Activated B cell treated with CpG ODN at 0.5 μM for 24 hours (primary cell): Measurements from ENCODE around the gene SSTR3. TPM values are rescaled to one million over a fixed set of nuclear protein-coding genes. Genes with fewer than 3 reads are reported as not detected.
A peak's percentile ranks its signal among the peaks of the same experiment; 100 is the strongest.

ENCODE experiments used
- ATAC-seq: fragments of 200-7000 bp; cut with Tn5 transposase; one replicate; pipeline ENCODE4 v1.10.0; 2021; ENCODE audit warnings: low read depth, mild to moderate bottlenecking, moderate library complexity
- CTCF ChIA-PET: fragments of 350-600 bp; sonication (Branson Sonifier 250); formaldehyde crosslinking; loops from one replicate; lab custom pipeline; 2021; ENCODE audit warnings: antibody characterized with exemption; lab: Charles Lee
- POLR2A ChIA-PET: fragments of 350-600 bp; sonication (Branson Sonifier 250); formaldehyde crosslinking; loops from one replicate; lab custom pipeline; 2021; ENCODE audit warnings: antibody characterized with exemption; lab: Charles Lee
- DNase-seq: peaks from one replicate; pipeline ENCODE4 v3.0.0; 2022
- H3K27ac Mint-ChIP-seq: one replicate; pipeline ENCODE4 v1.8.0; 2020; ENCODE audit warnings: mixed read lengths
- H3K27me3 Mint-ChIP-seq: one replicate; pipeline ENCODE4 v1.8.0; 2021; ENCODE audit warnings: mixed read lengths
- H3K36me3 Mint-ChIP-seq: one replicate; pipeline ENCODE4 v1.8.0; 2021; ENCODE audit warnings: low read depth, mixed read lengths
- H3K4me1 Mint-ChIP-seq: one replicate; pipeline ENCODE4 v1.8.0; 2021; ENCODE audit warnings: mixed read lengths
- H3K4me3 Mint-ChIP-seq: one replicate; pipeline ENCODE4 v1.8.0; 2020; ENCODE audit warnings: mild to moderate bottlenecking, mixed read lengths
- H3K9me3 Mint-ChIP-seq: one replicate; pipeline ENCODE4 v1.8.0; 2020; ENCODE audit warnings: mixed read lengths
- intact Hi-C: fragments of 100-400 bp; cut with micrococcal nuclease; formaldehyde crosslinking; loops from one replicate; pipeline ENCODE4 v1.15.1; 2024
- total RNA-seq: library from RNA; stranded (reverse); gene quantifications from 2 replicates; pipeline ENCODE4 v1.2.3, GENCODE V29; 2022
- TF ChIP-seq, protein P1 (sequence below): fragments of 200-600 bp; IDR thresholded peaks from one replicate; pipeline ENCODE4 v1.8.0; 2022; ENCODE audit warnings: antibody characterized with exemption, mild to moderate bottlenecking

Gene SSTR3
- total RNA-seq, 1 donor from 2014 or later, result 1.8 TPM

DNA sequence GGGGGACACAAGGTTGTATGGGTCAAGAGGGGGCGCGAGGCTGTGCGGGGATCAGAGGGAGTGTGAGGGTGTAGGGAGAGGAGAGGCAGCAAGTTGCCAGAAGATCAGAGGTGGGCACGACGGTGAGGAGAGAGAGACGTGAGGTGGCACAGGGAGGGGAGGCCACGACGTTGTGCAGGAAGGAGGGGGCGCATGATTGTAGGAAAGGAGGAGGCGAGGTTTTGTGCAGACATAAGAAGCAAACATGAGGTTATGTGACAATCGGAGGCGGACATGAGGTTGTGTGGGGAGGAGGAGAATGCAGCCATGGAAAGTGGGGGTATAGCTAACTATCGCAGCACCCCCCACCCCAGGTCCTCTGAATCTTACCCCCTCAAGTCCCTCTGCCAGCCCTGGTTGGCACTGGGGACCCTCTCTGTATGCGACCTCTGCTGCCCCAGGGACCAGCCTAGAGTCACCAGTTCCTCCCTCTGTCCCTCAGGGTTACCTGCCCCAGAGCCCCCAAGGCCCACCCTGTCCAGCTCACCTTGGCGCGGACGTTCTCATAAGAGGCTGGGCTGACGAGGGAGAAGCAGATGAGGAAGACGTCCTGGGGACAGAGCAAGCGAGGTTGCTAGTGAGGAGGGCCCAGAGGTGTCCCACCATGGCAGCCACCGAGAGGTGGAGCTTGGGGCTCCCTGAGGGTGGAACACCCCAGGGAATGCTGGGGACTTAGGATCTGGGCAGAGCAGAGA is 19.3 kb upstream of the SSTR3 start:
- H3K27ac Mint-ChIP-seq, result peak overlapping the region; percentile 99
- DNase-seq, result peak; percentile 18
- no peaks in the 10 kb centered on the region for H3K9me3 Mint-ChIP-seq
- peaks cover 91% of the 10 kb centered on the region for H3K4me1 Mint-ChIP-seq
- TF ChIP-seq, protein P1, sequence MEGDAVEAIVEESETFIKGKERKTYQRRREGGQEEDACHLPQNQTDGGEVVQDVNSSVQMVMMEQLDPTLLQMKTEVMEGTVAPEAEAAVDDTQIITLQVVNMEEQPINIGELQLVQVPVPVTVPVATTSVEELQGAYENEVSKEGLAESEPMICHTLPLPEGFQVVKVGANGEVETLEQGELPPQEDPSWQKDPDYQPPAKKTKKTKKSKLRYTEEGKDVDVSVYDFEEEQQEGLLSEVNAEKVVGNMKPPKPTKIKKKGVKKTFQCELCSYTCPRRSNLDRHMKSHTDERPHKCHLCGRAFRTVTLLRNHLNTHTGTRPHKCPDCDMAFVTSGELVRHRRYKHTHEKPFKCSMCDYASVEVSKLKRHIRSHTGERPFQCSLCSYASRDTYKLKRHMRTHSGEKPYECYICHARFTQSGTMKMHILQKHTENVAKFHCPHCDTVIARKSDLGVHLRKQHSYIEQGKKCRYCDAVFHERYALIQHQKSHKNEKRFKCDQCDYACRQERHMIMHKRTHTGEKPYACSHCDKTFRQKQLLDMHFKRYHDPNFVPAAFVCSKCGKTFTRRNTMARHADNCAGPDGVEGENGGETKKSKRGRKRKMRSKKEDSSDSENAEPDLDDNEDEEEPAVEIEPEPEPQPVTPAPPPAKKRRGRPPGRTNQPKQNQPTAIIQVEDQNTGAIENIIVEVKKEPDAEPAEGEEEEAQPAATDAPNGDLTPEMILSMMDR, result no peak
- CTCF ChIA-PET, result interaction anchor here (3.3 to 4.7 kb wide), 3 partner anchors 11 to 32 kb away, joined by 17 to 56 read pairs (median 46); partner anchors contain the start of gene RAC2
- H3K36me3 Mint-ChIP-seq, result peaks cover 76% of the 10 kb centered on the region
- POLR2A ChIA-PET, result interaction anchor here (0.6 to 7.5 kb wide), 6 partner anchors 9 to 335 kb away, joined by 3 to 301 read pairs (median 12); partner anchors contain the start of gene RAC2
- no peaks in the 10 kb centered on the region for H3K27me3 Mint-ChIP-seq
- intact Hi-C loops, result no loop called here
- ATAC-seq, result no peak
- H3K4me3 Mint-ChIP-seq, result peak overlapping the region; percentile 24

DNA sequence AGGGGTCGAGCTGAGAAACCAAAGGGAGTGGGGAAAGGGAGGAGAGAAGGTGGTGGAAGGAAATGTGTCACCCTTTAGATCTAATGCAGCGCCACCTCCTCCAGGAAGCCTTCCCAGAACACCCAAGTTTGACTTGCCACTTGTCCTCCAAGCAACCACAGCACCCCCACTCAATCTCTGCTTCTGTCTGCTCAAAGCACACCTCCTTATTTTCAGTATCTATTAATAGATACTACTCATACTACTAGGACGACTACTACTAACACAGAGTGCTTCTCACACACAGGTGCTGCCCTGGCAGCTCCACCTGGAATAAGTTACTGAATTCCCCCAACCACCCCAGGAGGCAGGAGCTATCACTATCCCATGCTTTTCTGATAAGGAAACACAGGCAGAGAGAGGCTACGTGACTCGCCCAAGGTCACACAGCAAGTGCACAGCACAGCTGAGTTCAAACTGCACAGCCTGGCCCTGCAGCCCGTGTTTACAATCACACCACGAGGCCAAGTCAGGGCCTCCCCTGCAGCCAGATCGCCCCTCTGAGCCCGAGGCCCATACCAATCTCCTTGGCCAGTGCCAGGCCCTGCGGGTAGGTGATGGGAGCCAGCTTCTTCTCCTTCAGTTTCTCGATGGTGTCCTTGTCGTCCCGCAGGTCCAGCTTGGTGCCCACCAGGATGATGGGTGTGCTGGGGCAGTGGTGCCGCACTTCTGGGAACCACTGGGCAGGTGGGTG is 18.6 kb upstream of the SSTR3 start:
- ATAC-seq, result peak; percentile 10
- ChIA-PET CTCF (interaction anchor here (0.9 to 4.7 kb wide), 4 partner anchors 12 to 36 kb away, joined by 3 to 56 read pairs (median 32); partner anchors contain the start of gene RAC2), POLR2A (interaction anchor here (0.6 to 7.5 kb wide), 14 partner anchors 8 to 428 kb away, joined by 3 to 301 read pairs (median 8); partner anchors contain the start of genes MFNG, PDXP and RAC2)
- no peak for DNase-seq
- Mint-ChIP-seq H3K4me3 (peak overlapping the region; percentile 69), H3K4me1 (peaks cover 91% of the 10 kb centered on the region), H3K36me3 (peaks cover 76% of the 10 kb centered on the region), H3K9me3 (no peaks in the 10 kb centered on the region), H3K27ac (peak overlapping the region; percentile 99), H3K27me3 (no peaks in the 10 kb centered on the region)
- TF ChIP-seq, protein P1, result no peak
- intact Hi-C loops, result loop anchor here (1.0 kb wide), 3 partner anchors 11 to 29 kb away; no protein-coding TSS in a partner anchor

DNA sequence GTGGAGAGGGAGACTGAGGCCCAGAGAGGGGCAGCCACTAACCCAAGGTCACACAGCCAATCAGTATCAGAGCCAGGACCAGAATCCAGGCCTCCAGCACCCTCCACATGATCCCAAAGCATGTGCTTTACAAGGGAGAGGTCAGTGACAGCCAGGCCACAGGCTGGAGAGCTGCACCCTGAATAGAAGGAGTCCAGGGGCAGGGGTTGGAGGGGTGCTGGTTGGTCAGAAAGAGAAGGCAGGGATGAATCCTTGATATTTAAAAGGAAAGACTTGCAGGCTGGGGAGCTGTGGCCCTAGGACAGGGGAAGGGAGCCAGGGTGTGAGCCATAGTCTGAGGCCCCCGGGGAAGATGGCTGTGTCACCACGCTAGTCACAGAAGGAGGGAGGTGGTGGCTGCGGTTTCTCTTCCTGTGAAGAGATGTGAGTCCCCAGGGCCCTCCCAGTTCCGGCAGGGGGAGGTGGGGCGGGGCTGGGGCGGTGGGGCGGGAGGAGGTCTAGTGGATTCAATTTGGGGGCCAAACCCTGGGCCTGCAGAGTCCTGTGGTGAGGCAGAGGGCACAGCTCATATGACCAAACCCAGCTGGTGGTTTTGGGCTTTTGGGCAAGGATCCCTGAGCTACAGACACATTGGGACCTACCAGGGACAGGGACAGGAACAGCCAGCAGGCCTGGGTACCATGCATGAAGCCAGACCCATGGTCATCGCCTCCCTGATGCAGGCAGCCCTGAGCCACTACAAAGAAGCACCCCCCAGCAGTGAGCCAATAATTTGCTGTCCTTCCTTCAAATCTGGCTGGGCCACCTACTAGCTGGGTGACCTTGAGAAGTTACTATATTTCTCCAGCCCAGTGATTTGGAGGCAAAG is 17.8 kb upstream of the SSTR3 start:
- Mint-ChIP-seq H3K27me3 (no peaks in the 10 kb centered on the region), H3K27ac (peak overlapping the region; percentile 99), H3K9me3 (no peaks in the 10 kb centered on the region), H3K36me3 (peaks cover 78% of the 10 kb centered on the region), H3K4me3 (peak overlapping the region; percentile 72), H3K4me1 (peaks cover 91% of the 10 kb centered on the region)
- TF ChIP-seq, protein P1, result no peak
- ChIA-PET CTCF (interaction anchor here (0.9 to 4.7 kb wide), 6 partner anchors 11 to 37 kb away, joined by 3 to 56 read pairs (median 11); partner anchors contain the start of gene RAC2), POLR2A (interaction anchor here (0.6 to 7.5 kb wide), 16 partner anchors 7 to 428 kb away, joined by 3 to 301 read pairs (median 4); partner anchors contain the start of genes MFNG, PDXP and RAC2)
- intact Hi-C loops, result loop anchor here (1.0 kb wide), 3 partner anchors 11 to 30 kb away; no protein-coding TSS in a partner anchor
- peak; percentile 82 for ATAC-seq
- DNase-seq, result peak; percentile 70

DNA sequence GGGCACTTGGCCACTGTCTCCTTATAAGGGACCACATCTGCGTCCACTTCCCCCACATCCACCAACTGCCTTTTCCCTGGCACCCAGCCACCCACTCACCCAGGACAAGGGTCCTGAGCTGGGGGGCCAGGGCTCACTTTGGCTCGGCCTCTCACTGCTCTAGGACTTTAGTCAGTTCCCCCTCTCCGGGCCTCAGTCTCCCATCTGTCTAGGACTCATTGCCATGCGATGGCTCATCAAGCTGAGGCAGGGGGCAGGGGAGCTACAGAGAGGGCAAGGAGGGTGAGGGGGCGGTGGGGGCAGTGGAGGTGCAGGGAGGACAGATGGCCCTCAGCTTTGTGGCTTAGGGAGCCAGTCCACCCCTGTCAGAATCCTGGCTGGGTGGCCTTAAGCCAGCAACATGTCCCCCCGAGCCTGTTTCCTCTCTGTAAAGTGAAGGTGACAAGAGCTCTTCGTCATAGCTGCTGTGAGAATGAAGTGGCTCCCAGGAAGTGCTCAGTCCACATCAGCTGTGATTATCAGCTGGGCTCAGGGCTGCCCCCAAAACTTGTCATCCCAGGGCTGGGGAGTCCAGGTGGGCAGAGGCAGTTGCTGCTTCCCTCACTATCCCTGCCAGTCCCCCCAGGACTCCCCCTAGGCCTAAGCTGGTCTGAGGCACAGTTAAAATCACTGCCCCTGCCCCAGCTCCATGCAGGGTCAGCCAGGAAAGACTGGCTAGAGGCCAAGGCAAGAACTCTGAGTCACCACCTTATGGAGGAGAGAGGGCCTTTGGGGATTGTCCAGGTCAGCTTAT is 16.9 kb upstream of the SSTR3 start:
- Mint-ChIP-seq H3K9me3 (no peaks in the 10 kb centered on the region), H3K27me3 (no peaks in the 10 kb centered on the region), H3K36me3 (peaks cover 78% of the 10 kb centered on the region), H3K4me1 (peaks cover 91% of the 10 kb centered on the region), H3K27ac (peak overlapping the region; percentile 99), H3K4me3 (peak overlapping the region; percentile 72)
- intact Hi-C loops, result no loop called here
- ATAC-seq, result no peak
- POLR2A ChIA-PET, result interaction anchor here (0.6 to 7.5 kb wide), 15 partner anchors 10 to 409 kb away, joined by 3 to 301 read pairs (median 4); partner anchors contain the start of genes CYTH4, MFNG and RAC2
- CTCF ChIA-PET, result interaction anchor here (0.9 to 4.7 kb wide), 5 partner anchors 11 to 31 kb away, joined by 3 to 56 read pairs (median 17); partner anchors contain the start of gene RAC2
- DNase-seq, result no peak
- TF ChIP-seq, protein P1, result no peak
